ENCODE data around the gene AGO3.
"Not testable (repeated sequence)": the region's sequence is repeated elsewhere in the genome, so short reads cannot be mapped to it uniquely, and the experiment has no call there.

DNA sequence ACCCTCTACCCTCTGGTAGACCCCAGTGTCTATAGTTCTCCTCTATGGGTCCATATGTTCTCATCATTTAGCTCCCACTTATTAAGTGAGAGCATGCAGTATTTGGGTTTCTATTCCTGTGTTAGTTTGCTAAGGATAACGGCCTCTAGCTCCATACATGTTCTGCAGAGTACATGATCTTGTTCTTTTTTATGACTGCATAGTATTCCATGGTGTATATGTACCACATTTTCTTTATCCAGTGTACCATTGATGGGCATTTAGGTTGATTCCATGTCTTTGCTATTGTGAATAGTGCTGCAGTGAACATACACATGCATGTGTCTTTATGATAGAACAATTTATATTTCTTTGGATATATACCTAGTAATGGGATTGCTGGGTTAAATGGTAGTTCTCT, 33.4 kb downstream of the AGO3 start:
- not testable (repeated sequence) for TF ChIP-seq CTCF (conservative IDR thresholded peaks at IDR 0.05); ZFX (IDR thresholded peaks at IDR 0.05)
